Posterior vena cava (tissue), 2 donors: ENCODE results near the gene UCK2. TPM values are rescaled to one million over a fixed set of nuclear protein-coding genes. Genes with fewer than 3 reads are reported as not detected.

Source experiments
- DNase-seq: peaks from one replicate; pipeline ENCODE4 v3.0.0-alpha.2; 2020; ENCODE audit warnings: low spot score
- intact Hi-C, 2 donors: fragments of 100-400 bp; cut with DNase I; formaldehyde crosslinking; loops; one replicate each; pipeline versions ENCODE4 v1.14.1 to v1.14.2; 2022 to 2023
- total RNA-seq, 2 donors: library from RNA; stranded (reverse); fragmentation: NEBNext Ultra II Directional; extraction: Animal tissue kit (Norgen Biotek cat#: 25700); gene quantifications; one replicate each; pipeline ENCODE4 v1.2.1, GENCODE V29; 2021
- donor health status: DM: yes; HTN: yes; CAD: no.
- donor health status: DM: yes; HTN: yes; CAD: no.

UCK2 gene
- total RNA-seq, 2 donors from 2014 or later: 14.7 to 20.8 TPM

DNA sequence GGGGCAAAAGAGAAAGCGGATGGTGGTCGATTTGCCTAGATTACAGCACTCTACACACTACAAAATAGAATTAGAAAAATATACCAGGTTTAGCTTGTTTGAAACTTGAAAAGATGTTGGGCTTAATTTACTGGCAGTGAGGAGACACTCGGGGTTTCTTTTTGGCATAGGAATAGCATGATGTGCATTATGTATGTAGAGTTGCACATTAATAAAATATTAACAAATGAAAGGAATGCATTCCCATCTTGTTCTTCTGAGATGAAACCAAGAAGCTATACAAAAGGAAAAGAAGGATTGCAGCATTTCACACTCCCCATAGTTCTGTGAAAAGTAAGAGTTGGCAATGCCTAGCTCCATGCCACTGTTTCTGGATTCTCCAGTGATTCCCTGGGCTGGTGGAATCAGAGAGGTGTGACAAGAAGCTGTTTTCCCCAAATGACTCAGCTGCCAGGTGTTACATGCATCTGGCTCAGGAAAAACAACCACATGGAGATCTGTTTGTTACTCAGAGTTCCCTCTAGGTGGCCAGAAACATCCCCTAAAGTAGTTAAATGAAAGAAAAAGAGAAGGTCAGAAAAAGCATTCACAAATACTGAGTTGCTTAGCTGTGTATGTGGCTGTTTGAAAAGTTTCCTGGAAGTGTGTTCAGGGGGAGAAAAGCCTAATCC is 115.6 kb downstream of the UCK2 start:
- intact Hi-C loops: no loop called here
- no peak for DNase-seq

GRCh38 chr1:165945911-165946310 is 118.5 kb downstream of the UCK2 start:
- no peak for DNase-seq
- intact Hi-C loops: no loop called here

DNA sequence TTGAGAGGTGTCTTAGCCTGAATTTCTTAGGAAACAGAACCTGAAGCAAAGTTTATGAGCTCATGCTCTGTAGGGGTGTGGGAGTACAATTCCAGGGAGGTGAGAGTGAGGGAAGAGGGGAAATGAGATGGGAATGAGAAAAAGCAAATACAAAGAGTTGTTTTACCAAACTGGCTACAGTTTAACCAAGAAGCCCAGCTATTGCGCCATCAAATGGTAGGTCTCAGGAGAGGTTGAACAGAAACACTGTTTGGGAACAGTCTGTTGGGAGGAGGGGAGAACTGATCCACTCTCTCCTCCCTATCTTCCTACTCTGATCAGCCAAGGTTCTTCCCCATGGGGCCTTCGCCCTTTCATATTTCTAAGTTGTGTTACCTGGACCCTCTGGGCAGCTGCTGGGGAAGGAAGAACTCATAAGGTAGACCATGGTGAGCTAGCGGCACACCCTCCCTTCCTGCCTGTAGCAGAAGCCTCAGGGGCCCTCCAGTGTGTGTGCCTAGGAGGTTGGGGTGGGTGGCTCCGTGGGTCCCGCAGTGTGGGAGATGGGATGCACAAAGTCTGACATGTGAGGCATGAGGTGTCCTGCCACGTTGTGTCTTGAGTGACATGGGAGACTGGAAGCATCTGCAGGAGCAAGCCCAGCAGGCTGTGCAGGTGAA is 120.5 kb downstream of the UCK2 start:
- intact Hi-C loops: no loop called here
- DNase-seq: no peak

GRCh38 chr1:165949335-165950130 is 122.1 kb downstream of the UCK2 start:
- DNase-seq: no peak
- intact Hi-C loops: no loop called here

DNA sequence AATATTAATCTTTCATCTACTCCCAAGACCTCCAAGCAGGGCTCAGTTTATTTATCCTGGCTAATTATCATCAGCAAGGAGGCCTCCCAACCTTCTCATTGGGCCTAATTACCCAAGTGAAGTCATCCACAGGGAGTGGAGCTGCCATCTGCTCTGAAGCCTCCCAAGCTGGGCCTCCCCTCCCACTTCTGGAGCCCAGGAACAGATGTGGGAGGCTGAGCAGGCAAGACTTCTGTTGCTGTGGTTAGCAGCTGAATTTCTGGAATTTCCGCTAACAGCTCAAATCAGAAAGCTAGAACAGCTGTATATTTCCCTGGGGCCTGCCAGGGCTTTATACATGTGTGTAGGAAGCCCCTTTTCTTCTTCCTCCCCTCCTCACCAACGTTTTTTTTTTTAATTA is 127.5 kb downstream of the UCK2 start:
- no peak for DNase-seq
- intact Hi-C loops: loop anchor here in 1 of 2 donors (2.0 kb wide), 1 partner anchor 70 kb away; no protein-coding TSS in a partner anchor

DNA sequence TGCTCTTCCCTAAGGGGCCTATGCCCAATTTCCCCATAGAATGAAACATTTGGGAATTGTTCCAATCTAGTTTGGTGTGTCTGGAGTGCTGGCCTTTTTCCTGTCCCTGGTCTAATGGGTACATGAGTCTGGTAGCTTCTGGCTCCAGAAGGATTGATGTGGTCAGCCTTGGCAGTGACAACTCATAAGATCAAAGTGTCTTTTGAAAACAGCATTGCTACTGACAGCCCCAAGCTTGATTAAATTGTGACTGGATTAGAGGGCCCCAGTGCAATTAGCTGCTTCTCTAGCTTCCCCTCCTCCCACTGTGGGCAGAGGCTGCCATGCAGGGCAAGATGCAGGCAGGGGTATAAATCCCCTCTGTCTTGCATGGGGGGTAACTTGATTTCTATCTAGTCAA is 130.9 kb downstream of the UCK2 start:
- no peak for DNase-seq
- intact Hi-C loops: no loop called here

- DNase-seq: no peak
- intact Hi-C loops: no loop called here
These were observed 132.7 kb downstream of the UCK2 start for GRCh38 chr1:165960136-165960535.

- DNase-seq: no peak
- intact Hi-C loops: no loop called here
These were observed 133.5 kb downstream of the UCK2 start for GRCh38 chr1:165960881-165961280.

Other genes with a start within 250 kb of the UCK2 start
- 100 to 1,000 TPM; 193 to 230 TPM for gene MGST3, start 196.4 kb upstream of the UCK2 start, total RNA-seq
- 10 to 100 TPM; 42.6 to 52.3 TPM for gene ALDH9A1, start 129.1 kb upstream of the UCK2 start, total RNA-seq
- 10 to 100 TPM; 50.0 to 63.9 TPM for gene TMCO1, start 58.7 kb upstream of the UCK2 start, total RNA-seq